Measurements from ENCODE around the gene ADCY4. TPM values are rescaled to one million over a fixed set of nuclear protein-coding genes. Genes with fewer than 3 reads are reported as not detected.
A peak's percentile ranks its signal among the peaks of the same experiment; 100 is the strongest.

Gene ADCY4
- total and polyA plus RNA-seq, 2 of the 13 experiments (the other 11 are each of a cell fraction or from before 2014, with no cell fraction given), result 0.03 TPM; not detected in 1

GRCh38 chr14:24321212-24321975, 13.5 kb downstream of the ADCY4 start:
- no peak for DNase-seq (ENCODE audit: low spot score)
- Histone ChIP-seq H3K9ac (ENCODE audit: insufficient read depth, low read depth, low read length) (no peak overlapping the region), H3K4me1 (ENCODE audit: insufficient read depth, low read length) (peaks cover 24% of the 10 kb centered on the region), H3K79me2 (ENCODE audit: insufficient read depth, low read length) (no peaks in the 10 kb centered on the region), H3K27ac (ENCODE audit: extremely low read length, insufficient read depth, low read length) (no peak overlapping the region), H3K4me3 (replicated peaks in 1 of 3; ENCODE audit: insufficient read depth in 1 of 3, low read depth in 2 of 3, low read length in 3 of 3) (no peak overlapping the region), H2AFZ (ENCODE audit: low read length) (no peak overlapping the region), H3K9me3 (ENCODE audit: low read length) (no peaks in the 10 kb centered on the region), H3K36me3 (replicated peaks in 1 of 2; ENCODE audit: control insufficient read depth in 1 of 2, insufficient read depth in 2 of 2, low read length in 2 of 2) (no peaks in the 10 kb centered on the region), H4K20me1 (ENCODE audit: insufficient read depth, low read length) (no peaks in the 10 kb centered on the region), H3K27me3 (ENCODE audit: control insufficient read depth in 1 of 2, insufficient read depth in 2 of 2, low read length in 2 of 2) (peaks cover 25 to 87% of the 10 kb centered on the region in 2 experiments), H3K4me2 (ENCODE audit: low read depth, low read length) (no peak overlapping the region)
- no peak for ATAC-seq
- POLR2A ChIA-PET, result interaction anchor here (1.7 to 1.9 kb wide), 2 partner anchors 14 to 109 kb away, joined by 3 to 7 read pairs; partner anchors contain the start of genes CIDEB and KHNYN
- FAIRE-seq, result no peak
- intact Hi-C loops (cut with micrococcal nuclease; ENCODE audit: unreplicated experiment), result no loop called here
- CTCF ChIA-PET (ENCODE audit: low intra/inter-chr PET ratio, low total read pairs), result no interaction called here
- WGBS (ENCODE audit: low lambda C conversion rate), result 53% methylated on average over 14 of the region's 14 CpGs
- in situ Hi-C loops (cut with HindIII; ENCODE audit: extremely low pct_ligation_motif_present, low pct_unique_long_range_greater_than_20kb), result no loop called here
- no TSS peak for BruUV-seq (replicated peaks)
- TF ChIP-seq THAP7 (CRISPR knock-in tag; IDR thresholded peaks at IDR 0.05) (no peak), ZNF710 (CRISPR knock-in tag; IDR thresholded peaks at IDR 0.05; ENCODE audit: borderline replicate concordance) (no peak), POLR2A (IDR thresholded peaks at IDR 0.05; ENCODE audit: insufficient read depth in 1 of 2, low read depth in 2 of 2, low read length in 2 of 2) (no peak), HES4 (CRISPR knock-in tag; IDR thresholded peaks at IDR 0.05; ENCODE audit: borderline replicate concordance) (peak; percentile 38; the same call in 1 of the 2 replicates), ZMAT3 (CRISPR knock-in tag; conservative IDR thresholded peaks at IDR 0.05) (no peak), ZSCAN22 (CRISPR knock-in tag; IDR thresholded peaks at IDR 0.05) (no peak)
- TF ChIP-seq, protein P1, sequence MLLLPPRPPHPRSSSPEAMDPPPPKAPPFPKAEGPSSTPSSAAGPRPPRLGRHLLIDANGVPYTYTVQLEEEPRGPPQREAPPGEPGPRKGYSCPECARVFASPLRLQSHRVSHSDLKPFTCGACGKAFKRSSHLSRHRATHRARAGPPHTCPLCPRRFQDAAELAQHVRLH (CRISPR knock-in tag; IDR thresholded peaks at IDR 0.05; ENCODE audit: borderline replicate concordance, low read depth), result no peak
- TF ChIP-seq, protein P2, sequence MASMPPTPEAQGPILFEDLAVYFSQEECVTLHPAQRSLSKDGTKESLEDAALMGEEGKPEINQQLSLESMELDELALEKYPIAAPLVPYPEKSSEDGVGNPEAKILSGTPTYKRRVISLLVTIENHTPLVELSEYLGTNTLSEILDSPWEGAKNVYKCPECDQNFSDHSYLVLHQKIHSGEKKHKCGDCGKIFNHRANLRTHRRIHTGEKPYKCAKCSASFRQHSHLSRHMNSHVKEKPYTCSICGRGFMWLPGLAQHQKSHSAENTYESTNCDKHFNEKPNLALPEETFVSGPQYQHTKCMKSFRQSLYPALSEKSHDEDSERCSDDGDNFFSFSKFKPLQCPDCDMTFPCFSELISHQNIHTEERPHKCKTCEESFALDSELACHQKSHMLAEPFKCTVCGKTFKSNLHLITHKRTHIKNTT (CRISPR knock-in tag; IDR thresholded peaks at IDR 0.05), result no peak
- TF ChIP-seq, protein P3, sequence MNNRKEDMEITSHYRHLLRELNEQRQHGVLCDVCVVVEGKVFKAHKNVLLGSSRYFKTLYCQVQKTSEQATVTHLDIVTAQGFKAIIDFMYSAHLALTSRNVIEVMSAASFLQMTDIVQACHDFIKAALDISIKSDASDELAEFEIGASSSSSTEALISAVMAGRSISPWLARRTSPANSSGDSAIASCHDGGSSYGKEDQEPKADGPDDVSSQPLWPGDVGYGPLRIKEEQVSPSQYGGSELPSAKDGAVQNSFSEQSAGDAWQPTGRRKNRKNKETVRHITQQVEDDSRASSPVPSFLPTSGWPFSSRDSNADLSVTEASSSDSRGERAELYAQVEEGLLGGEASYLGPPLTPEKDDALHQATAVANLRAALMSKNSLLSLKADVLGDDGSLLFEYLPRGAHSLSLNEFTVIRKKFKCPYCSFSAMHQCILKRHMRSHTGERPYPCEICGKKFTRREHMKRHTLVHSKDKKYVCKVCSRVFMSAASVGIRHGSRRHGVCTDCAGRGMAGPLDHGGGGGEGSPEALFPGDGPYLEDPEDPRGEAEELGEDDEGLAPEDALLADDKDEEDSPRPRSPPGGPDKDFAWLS (CRISPR knock-in tag; IDR thresholded peaks at IDR 0.05; ENCODE audit: borderline replicate concordance), result no peak
- TF ChIP-seq, protein P4, sequence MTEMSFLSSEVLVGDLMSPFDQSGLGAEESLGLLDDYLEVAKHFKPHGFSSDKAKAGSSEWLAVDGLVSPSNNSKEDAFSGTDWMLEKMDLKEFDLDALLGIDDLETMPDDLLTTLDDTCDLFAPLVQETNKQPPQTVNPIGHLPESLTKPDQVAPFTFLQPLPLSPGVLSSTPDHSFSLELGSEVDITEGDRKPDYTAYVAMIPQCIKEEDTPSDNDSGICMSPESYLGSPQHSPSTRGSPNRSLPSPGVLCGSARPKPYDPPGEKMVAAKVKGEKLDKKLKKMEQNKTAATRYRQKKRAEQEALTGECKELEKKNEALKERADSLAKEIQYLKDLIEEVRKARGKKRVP (CRISPR knock-in tag; IDR thresholded peaks at IDR 0.05), result no peak
- TF ChIP-seq, protein P5, sequence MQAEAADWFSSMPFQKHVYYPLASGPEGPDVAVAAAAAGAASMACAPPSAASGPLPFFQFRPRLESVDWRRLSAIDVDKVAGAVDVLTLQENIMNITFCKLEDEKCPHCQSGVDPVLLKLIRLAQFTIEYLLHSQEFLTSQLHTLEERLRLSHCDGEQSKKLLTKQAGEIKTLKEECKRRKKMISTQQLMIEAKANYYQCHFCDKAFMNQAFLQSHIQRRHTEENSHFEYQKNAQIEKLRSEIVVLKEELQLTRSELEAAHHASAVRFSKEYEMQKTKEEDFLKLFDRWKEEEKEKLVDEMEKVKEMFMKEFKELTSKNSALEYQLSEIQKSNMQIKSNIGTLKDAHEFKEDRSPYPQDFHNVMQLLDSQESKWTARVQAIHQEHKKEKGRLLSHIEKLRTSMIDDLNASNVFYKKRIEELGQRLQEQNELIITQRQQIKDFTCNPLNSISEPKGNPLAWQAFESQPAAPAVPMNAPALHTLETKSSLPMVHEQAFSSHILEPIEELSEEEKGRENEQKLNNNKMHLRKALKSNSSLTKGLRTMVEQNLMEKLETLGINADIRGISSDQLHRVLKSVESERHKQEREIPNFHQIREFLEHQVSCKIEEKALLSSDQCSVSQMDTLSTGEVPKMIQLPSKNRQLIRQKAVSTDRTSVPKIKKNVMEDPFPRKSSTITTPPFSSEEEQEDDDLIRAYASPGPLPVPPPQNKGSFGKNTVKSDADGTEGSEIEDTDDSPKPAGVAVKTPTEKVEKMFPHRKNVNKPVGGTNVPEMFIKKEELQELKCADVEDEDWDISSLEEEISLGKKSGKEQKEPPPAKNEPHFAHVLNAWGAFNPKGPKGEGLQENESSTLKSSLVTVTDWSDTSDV (CRISPR knock-in tag; IDR thresholded peaks at IDR 0.05), result no peak

All from HepG2 (cell line).